T-helper 2 cell treated with Interferon-gamma antibody and Interleukin-4, amounts not matched to agents 100 ng/mL and 5 ng/mL, for 36 hours (primary cell): ENCODE results near the gene EVC. TPM values are rescaled to one million over a fixed set of nuclear protein-coding genes. Genes with fewer than 3 reads are reported as not detected.

Source experiments
- intact Hi-C: fragments of 100-400 bp; cut with micrococcal nuclease; formaldehyde crosslinking; loops from one replicate; pipeline ENCODE4 v1.15.1; 2023
- total RNA-seq: library from RNA; stranded (reverse); gene quantifications from 2 replicates; pipeline ENCODE4 v1.2.3, GENCODE V29; 2022

EVC gene
- total RNA-seq, 1 donor from 2014 or later = 0.61 TPM

DNA sequence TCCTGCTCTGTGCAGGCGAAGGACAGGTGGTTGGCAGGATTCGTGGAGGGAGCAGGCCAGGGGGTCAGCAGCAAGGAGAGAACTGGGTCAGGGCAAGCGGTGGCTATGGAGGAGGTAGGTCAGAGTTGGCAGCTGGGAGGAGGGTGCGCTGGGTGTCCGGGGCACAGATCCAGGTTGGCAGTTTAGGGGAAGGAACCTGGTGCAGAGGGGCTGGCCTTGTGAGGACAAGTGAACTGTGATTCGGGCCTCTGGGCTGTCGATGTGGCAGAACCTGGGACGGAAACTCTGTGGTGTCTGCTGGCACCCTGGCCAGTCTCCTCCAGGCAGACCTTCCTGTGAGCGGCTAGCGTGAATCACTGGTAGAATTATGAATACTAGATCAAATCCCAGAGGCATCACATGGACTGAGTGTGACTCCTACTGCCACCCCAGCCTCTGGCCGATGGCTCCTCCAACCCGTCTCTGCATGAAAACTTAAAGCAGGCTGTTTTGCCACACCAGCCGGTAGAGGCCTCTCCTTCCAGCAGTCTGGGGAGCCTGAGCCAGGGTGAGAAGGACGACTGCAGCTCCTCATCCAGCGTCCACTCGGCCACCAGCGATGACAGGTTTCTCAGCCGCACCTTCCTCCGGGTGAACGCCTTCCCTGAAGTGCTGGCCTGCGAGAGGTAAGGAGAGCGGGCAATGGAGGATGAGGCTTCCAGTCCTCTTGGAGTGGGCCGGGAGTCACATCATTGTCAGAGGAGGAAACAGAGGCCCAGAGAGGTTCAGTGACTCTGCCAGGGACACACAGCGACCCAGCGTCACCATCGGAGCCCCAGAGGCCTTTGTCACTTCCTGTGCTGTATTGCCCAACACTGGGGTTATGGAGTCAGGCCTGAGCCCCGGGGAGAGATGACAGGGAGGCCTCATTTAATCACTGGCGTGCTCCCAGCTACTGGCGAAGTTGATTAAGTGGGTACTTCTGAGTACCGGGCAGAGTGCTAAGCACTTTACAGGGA lies 20.3 kb downstream of the EVC start:
- intact Hi-C loops = no loop called here

DNA sequence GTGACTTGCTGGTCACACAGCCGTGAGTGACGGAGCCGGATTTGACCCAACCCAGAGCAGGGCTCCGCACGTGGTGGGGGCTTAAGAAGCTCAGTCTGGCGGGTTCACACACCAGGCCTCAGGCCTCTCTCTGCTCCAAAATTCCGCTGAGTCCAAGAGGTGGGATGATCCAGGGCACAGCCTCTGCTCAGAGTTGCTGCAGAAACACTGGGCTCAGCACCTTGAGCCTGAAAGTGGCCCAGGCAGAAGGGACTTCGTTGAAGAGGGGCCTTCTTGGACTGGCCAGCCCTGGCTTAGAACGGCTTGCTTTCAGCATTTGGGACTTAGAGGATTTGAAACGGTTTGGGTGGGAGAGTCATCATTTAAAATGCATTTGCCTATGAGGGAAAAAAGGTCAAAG lies 21.2 kb downstream of the EVC start:
- intact Hi-C loops = no loop called here

DNA sequence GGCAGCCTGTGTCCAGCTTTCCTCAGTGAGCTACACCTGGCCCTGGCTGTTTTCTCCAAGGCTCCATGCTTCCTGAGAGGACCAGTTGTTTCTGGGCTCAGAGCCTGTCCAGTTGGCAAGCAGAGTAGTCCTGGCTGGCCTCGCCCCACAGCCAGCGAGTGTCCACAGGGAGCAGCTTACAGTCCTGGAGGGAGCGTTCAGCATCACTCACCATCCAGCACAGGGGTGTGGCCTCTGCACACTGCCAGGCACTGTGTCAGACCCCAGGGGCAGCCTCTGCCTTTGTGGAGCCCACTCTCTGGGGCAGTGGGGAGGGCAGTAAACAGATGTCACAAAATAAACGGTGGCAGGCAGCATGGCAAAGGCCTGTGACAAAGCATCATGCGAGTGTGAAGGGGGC lies 23.9 kb downstream of the EVC start:
- intact Hi-C loops = no loop called here

DNA sequence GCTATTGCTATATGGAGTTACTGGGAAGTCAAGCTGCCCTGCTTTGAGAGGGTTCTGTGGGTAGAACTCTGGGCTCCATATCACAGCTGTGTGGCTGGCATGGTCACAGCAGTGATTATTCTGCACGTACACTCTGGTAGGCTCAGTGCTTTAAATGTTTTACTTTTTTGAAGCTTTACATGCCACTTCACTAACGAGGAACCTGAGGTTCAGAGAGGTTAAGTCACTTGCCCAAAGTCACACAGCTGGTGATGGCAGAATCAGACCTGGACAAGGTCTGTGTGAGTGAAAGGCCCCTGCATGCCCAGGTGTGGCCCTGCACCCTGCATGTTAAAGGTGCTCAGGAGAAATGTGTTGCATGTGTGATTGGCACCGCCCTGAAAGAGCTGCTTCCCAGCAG lies 24.5 kb downstream of the EVC start:
- intact Hi-C loops = no loop called here

DNA sequence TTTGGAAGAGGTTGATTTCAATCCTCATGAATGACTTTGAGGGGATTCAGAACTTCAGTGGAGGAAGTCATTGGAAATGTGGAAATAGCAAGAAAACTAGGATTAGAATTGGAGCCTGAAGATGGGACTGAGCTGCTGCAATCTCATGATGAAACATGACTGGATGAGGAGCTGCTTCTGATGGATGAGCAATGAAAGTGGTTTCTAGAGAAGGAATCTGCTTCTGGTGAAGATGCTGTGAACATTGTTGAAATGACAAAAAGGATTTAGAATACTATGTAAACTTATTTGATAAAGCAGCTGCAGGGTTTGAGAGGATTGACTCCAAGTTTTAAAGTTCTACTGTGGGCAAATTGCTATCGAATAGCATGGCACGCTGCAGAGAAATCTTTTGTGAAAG lies 27.1 kb downstream of the EVC start:
- intact Hi-C loops = no loop called here

DNA sequence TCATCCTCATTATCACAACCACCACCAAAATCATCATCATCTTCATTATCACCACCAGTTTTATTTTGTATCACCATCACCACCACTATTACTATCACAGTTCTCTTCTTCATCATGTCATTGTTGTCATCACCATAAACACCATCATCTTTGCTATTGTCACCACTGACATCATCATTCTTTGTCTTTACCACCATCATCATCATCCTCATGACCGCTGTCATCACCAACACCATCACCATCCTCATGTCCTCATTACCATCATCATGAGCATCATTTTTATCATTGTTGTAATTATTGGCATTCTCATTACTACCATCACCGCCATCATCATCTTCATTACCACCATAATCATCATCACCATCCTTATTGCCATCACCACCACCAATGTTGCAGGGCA lies 31.4 kb downstream of the EVC start:
- intact Hi-C loops = no loop called here

DNA sequence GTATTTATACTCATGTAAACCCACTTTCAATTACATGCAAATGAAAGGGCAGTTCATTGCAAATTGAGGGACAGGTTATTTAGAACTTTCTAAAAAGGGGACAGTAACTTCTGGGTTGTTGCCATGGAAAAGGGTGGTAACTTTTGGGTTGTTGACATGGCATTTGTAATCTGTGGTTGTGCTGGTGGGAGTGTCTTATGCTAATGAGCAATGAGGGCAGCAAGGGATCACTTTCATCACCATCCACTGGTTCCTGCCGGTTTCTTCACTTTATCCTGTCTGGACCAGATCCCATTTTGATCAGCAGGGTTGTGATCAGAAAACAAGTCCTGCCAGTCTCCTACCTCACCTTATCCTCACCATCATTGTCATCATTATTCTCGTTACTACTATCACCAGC lies 32.0 kb downstream of the EVC start:
- intact Hi-C loops = no loop called here

DNA sequence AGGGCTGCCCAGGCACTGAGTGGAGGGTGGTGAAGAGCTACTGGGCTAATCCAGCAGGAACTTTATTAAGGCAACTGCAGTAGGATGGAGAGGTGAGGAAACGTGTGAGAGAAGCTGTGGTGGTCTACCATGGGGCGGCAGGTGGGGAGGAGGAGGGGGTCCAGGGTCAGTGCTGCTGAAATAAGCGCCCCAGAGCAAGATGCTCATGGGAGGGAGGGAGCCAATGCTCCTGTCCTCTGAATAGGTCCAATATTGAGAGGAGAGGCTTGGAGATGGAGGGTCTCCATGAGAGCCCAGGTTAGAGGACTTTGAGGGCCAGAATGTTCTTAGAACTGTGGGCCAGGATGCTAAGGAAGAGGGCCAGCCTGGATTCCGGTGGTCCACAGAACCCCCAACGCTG lies 35.2 kb downstream of the EVC start:
- intact Hi-C loops = no loop called here

DNA sequence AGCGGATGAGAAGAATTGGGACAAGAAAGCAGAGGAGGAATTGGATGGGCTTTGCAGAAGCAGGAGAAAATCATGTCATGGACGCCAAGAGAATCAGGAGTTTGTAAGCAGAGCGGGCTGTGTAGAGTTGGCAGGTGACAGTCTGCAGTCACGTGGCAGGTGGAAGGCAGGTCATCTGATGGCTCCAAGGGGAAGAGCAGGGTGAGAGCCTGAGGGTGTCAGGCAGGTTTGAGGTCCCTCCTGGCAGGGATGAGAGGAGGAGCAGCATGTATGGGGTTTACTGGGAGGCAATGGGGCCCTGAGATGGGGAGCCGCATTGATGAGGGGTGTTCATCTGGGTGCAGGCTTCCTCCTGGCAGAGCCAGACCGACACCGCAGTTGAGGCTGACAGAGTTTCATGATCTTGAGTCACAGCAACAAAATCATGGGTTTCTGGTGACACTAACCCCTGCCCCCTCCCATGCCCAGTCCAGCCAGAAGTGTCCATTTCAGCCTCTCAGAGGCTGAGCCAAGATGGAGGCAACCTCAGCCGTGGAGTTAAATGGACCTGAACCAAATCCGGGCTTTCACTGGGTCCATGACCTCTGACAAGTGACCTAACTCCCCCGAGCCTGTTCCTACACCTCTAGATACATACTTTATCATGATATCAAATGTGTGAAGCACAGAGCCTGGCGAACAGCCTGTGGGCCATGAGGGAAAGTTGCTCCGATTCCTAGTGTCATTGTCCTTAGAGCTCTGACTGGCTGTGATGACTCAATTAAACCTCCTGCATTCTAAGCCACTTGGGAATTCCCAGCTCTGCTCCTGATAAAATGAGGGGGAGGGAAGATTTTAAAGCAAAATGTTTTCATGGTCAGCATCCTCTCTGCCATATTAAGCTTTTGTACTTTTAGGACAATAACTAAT lies 36.1 kb downstream of the EVC start:
- intact Hi-C loops = no loop called here

DNA sequence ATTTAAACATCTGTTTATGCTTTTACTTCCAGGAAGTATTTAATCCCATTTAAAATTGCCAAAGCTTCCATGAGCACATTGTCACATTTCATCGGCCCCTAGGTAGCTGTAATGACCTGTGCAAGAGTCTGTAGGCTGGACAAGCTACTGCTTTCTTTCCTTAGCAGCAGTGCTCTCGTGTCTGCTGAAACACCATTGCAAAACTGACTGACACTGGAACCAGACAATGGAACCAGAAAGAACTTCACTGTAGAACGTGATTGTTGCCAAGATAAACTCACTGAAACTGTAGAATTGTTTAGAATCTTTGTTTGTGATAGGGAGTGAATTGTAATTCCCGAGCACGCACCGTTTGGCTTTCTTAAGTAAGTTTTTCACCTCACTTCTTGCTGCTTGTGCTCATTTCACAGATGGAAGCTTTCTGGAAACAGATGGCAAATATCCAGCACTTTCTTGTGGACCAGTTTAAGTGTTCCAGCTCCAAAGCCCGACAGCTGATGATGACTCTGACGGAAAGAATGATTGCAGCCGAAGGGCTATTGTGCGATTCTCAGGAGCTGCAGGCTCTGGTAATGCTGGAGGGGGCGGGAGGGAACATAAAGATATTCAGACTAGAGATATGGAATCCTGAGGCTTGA lies 36.9 kb downstream of the EVC start:
- intact Hi-C loops = no loop called here

DNA sequence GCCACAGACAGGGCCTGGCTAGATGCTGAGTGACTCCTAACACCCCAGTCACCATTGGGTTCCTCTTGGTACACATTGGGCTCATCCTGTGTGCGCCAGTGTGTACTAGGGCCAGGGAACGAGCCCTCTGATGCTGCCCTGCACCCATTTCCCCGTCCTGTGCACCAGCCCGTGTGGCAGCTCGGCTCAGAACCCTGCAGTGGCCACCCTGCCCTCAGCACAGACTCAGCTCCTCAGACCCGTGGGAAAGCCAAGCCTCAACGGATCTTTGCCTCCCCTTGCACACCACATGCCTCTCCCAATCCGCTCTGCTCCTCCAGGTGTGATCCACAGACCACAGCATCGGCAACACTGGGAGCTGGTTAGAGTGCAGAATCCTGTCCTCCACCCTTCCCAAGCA lies 38.6 kb downstream of the EVC start:
- intact Hi-C loops = no loop called here

DNA sequence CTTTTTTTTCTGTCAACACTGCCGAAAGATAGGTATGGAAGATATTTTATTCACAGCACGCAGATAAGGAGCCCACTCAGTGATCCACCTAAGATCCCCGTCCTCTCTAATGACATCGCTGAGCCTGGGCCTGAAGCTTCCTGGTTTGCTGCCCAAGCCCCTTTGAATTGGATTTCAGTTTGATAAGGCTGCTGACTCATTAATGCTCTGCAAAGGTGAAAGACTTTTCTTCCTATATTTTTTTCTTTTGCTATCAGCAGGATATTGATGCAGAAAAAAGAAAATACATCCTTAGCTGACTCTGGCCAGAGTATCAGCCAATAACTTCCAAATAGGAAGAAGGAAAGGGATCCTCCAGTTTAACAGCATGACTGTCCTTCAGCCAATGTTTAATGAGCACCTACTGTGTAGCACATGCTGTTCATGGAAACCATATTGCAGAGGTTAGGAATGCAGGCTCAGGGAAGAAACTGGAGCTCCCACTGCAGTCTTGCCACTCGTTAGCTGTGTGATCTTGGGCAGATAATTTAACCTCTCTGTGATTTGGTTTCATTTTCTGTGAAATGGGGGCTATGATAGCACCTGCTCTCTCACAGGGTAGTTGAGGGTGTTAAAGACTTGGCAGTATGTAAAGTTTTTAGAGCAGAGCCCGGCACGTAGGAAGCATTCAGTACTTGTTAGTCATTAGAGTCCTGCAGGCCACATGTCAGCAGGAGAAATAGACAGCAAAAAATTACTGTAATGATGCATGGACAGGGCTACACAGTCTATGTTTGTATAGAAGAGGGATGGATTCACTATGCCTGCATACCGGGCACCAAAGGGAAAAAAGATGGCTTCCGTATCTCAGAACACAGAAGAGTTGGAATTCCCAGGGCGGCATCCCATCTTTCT lies 39.3 kb downstream of the EVC start:
- intact Hi-C loops = no loop called here

DNA sequence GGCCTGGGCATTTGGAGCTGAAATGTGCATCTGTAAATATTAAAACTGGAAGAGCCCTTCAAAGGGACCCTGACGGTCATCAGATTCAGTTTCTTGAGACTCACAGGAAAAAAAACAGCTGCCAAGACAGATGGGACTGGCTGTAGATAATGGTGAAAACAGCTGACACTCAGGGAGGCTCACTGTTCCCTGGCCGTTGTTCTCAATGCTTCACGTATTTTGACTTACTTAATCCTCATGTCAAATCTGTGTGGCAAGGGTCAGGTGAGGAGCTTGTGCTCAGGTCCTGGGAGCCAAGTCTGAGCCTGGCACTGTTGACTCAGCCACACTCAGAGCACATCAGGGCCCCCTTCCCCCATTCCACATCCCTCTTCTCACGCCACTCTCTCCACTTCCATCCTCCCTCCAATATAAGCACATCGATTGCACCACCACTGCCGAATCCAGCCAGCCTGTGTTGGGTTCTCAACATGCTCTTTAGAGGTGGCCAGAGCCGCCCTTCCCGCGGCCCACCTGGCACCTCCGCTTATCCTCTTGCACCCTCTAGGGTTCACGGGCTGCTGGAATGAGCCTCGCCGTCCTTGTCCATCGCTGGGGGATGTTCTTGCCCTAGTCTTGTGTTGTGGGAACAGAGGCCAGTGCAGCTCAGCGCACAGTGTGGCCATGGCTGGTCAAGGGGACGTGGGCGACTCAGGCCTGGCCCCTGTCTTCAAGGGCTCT lies 40.1 kb downstream of the EVC start:
- intact Hi-C loops = no loop called here

DNA sequence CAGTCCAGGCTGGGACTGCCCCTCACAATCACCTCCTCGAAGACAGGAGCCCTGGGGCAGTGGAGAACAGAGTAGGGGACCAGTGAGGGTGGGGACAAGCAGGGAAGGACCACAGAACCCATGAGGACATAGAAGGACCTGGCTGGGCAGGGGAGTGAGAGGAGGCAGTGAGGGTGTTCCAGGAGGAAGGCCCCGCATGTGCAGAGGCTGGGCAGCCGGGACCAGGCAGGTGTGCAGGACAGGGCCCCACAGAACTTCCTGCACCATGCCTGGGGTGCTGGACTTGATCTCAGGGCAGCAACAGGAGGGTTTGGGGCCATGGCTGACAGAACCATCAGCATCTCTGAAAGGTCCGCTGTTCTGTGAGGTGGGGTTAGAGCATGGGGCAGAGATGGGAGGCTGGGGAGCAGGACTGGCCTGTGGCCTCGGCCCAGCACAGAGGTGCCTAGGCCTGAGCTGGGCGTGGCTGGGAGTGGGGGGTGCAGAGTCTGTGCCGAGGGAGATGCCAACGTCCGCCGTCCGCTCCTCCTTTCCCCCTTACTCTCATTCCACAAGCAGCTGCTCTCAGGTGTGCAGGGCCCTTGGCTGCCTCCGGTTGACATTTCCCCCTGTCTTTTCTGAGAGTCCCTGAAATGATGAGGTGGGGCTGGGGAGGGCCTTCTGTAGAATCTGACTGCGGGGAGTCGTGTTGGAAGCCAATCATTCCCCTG lies 40.8 kb downstream of the EVC start:
- intact Hi-C loops = no loop called here

DNA sequence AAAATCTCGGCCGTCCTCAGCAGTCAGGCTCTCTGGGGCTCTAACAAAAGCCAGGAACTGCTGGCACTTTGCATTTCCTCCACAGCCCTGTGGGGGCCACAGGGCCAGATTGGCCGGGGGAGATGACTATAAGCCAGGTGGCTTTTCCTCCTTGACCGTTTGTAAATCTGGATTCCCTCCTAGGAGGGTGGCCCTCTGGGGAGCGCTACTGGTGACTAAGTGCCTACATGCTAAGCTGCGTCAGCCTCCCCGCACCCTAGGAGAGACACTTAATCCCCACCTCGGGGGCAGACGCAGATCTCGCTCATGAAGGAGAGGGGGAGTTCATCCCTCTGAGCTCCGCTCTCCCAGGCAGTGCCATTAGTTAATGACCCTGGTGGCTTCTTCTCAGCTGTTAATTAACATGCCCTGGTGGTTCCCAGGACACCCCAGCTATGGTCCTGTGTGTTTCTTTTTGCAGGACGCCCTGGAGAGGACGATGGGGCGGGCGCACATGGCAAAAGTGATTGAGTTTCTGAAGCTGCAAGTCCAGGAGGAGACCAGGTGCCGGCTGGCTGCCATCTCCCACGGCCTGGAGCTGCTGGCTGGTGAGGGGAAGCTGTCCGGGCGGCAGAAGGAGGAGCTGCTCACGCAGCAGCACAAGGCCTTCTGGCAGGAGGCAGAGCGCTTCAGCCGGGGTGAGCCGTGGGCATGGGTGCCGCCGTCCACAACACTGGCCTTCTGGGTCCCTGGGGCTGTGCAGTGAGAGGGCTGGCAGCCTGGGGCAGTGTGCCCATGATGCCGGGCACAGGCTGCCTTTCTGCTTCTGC lies 41.6 kb downstream of the EVC start:
- intact Hi-C loops = no loop called here

DNA sequence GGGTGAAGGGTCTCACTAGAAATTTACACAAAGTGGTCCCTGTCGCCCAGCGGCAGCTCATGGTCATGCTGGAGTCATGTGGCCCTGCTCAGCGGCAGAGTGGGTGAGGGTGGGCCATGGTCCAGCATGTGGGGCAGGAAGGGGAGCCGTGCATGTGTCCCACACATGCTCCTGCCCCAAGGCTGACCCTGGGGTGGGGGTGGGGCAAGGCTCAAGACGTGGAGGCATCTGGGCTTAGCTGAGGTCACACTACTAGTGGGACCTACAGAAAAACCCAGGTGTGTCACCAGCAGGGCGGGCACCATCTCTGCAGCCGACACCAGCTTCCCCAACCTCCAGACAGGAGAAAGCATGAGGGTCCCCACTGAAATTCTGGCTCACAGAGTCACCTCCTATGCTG lies 42.4 kb downstream of the EVC start:
- intact Hi-C loops = no loop called here

DNA sequence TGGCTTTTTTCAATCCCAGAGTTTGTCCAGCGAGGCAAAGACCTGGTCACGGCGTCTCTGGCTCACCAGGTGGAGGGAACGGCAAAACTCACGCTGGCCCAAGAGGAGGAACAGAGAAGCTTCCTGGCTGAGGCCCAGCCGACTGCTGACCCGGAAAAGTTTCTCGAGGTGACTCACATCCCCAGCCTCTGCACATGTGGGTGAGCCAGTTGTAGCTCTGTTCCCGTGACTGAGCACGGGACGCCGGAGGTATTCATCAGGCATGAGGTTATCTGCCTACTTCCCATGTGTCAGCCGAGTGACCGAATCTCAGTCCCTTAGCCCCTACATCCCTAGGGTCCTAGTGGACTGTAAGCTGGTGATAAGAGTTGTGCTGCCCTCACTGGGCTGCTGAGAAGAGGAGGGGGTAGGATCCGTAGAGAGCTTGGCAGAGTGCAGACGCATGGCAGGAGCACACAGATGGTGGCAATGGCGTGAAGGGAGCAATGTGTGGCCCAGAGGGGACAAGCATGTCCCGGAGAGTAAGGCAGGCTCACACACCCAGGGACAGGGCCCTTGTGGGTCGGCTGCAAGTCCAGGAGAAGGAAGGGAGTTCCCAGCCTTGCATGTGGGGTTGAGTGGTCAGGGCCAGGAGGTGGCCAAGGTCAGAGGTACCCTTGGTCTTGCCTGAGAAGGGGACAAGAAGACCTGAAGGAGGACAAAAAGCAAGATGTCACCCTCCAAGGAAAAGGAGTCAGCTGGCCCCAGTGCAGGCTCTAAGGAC lies 42.9 kb downstream of the EVC start:
- intact Hi-C loops = no loop called here

DNA sequence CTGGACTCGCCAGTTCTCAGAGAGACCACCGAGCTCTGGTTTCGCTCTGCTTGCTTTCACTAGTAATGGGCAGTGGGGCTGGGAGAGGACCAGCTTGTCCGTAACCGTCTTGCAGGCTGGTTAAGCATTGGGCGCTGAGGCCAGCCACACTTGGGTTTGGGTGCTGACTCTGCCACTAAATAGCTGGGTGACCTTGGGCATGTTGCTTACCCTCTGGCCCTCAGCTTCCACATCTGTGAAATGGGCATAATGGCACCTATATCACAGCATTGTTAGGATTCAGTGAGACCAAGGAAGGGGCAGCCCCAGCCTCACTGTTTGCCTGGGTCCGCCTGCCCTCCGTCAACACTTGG lies 43.5 kb downstream of the EVC start:
- intact Hi-C loops = no loop called here
